Nephron (organoid): Measurements from ENCODE around the gene CHTF18.

Experiments used
- H3K27ac Mint-ChIP-seq, 3 experiments: 2 replicates each; pipeline ENCODE4 v1.8.0; 2020; ENCODE audit warnings: mixed read lengths in 3 of 3, mild to moderate bottlenecking in 2 of 3, moderate library complexity in 1 of 3
- H3K27me3 Mint-ChIP-seq: 2 replicates; pipeline ENCODE4 v1.8.0; 2021; ENCODE audit warnings: low read depth, mild to moderate bottlenecking, moderate library complexity, mixed read lengths
- H3K36me3 Mint-ChIP-seq: 2 replicates; pipeline ENCODE4 v1.8.0; 2020; ENCODE audit warnings: low read depth, mixed read lengths
- H3K4me1 Mint-ChIP-seq: 2 replicates; pipeline ENCODE4 v1.8.0; 2020; ENCODE audit warnings: mixed read lengths
- H3K4me3 Mint-ChIP-seq, 3 experiments: 2 replicates each; pipeline ENCODE4 v1.8.0; 2020; ENCODE audit warnings: mild to moderate bottlenecking in 3 of 3, mixed read lengths in 3 of 3, moderate library complexity in 2 of 3
- H3K9me3 Mint-ChIP-seq: 2 replicates; pipeline ENCODE4 v1.8.0; 2020; ENCODE audit warnings: mixed read lengths
- TF ChIP-seq, protein P1 (sequence below), 3 experiments: fragments of 200-600 bp; sonication (generic); IDR thresholded peaks; one replicate each; pipeline ENCODE4 v1.5.0; 2021; ENCODE audit warnings: antibody characterized with exemption in 3 of 3; ENCODE audit not compliant: unreplicated experiment in 3 of 3

The CHTF18 gene

DNA sequence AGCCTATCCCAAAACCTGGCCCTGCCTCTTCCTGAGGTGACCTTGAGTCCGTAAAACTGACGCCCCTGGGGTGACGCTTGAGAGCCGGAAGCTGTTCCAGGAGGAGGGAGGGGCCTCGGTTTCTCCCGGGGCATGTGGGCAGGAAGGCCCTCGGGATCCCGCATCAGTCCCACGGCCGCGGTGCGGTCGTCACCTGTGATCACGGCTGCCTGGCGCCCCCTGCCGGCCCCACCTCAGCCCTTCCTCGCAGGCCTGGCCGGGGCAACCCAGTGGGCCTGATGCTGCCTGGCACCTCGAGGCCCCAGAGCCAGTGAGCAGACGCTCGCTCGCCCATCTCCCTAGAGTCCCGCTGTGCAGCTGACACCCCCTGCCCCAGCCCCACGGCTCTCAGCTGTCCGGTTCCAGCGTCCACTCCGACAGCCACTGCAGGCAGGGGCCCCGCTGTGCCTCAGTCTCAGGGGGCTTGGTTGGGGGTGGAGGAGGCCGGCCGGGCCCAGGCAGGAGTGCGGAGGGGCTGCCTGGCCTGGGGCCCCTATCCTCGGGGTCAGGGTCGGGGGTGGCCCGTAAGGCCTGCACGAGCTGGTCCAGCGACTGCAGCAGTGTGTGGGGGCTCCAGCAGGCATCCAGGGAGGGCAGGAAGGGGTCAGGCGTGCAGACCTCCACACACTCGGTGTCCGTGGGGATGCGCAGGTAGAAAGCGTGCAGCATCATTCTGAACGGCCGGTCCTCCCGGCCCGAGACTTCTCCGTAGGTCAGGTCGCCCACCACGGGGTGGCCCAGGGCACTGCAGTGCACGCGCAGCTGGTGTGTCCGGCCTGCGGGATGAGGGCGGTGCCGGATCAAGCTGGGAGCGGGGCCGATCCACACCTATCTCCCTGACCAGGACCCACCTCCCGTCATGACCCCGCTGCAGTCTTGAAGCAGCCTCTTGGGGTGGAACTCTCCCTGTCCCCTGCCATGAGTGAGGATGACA is 2.6 kb upstream of the CHTF18 start:
- no peaks in the 10 kb centered on the region for H3K36me3 Mint-ChIP-seq
- H3K27me3 Mint-ChIP-seq = no peaks in the 10 kb centered on the region
- no peaks in the 10 kb centered on the region for H3K4me1 Mint-ChIP-seq
- no peak overlapping the region for H3K27ac Mint-ChIP-seq
- H3K9me3 Mint-ChIP-seq = no peaks in the 10 kb centered on the region
- TF ChIP-seq, protein P1, sequence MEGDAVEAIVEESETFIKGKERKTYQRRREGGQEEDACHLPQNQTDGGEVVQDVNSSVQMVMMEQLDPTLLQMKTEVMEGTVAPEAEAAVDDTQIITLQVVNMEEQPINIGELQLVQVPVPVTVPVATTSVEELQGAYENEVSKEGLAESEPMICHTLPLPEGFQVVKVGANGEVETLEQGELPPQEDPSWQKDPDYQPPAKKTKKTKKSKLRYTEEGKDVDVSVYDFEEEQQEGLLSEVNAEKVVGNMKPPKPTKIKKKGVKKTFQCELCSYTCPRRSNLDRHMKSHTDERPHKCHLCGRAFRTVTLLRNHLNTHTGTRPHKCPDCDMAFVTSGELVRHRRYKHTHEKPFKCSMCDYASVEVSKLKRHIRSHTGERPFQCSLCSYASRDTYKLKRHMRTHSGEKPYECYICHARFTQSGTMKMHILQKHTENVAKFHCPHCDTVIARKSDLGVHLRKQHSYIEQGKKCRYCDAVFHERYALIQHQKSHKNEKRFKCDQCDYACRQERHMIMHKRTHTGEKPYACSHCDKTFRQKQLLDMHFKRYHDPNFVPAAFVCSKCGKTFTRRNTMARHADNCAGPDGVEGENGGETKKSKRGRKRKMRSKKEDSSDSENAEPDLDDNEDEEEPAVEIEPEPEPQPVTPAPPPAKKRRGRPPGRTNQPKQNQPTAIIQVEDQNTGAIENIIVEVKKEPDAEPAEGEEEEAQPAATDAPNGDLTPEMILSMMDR (IDR thresholded peaks at IDR 0.05; ENCODE audit: unreplicated experiment in 3 of 3) = peak; percentile 61 to 72 (median 63)
- H3K4me3 Mint-ChIP-seq = peak overlapping the region; percentile 70 to 85 (median 75)

GRCh38 chr16:787321-787966 is 976 bp upstream of the CHTF18 start:
- Mint-ChIP-seq H3K27ac (no peak overlapping the region), H3K4me3 (peak overlapping the region; percentile 86 to 87 (median 87)), H3K27me3 (no peaks in the 10 kb centered on the region), H3K36me3 (peaks cover 9% of the 10 kb centered on the region), H3K9me3 (no peaks in the 10 kb centered on the region), H3K4me1 (no peaks in the 10 kb centered on the region)
- TF ChIP-seq, protein P1 (IDR thresholded peaks at IDR 0.05; ENCODE audit: unreplicated experiment in 3 of 3) = no peak

DNA sequence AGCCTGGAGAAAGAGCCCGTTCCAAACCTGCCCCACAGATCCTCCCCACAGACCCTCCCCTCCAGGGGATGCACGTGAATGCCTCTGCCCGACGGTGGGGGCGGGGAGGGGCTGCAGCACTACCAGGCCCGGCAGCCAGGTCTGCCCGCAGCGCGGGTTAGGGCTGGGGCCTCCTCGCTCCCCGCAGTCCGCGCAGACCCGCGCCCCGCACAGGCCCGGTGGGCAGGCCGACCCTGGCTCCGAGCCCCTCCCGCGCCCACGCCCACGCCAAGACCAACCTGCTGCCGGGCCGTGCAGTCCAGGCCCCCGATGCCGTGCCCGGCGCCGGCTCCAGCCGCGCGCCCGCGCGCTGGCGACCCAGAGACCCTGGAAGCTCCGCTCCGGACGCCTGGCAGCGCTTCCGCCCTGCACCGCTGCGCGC is 432 bp upstream of the CHTF18 start, which contains the start of gene RPUSD1:
TSS of gene RPUSD1 (minus strand) at position 404 of the 421 bp plus-strand sequence. CDS start 644 bp downstream, outside the sequence.
- TF ChIP-seq, protein P1 (IDR thresholded peaks at IDR 0.05; ENCODE audit: unreplicated experiment in 3 of 3) = no peak
- Mint-ChIP-seq H3K27me3 (no peaks in the 10 kb centered on the region), H3K27ac (no peak within 1 kb of the TSS), H3K9me3 (no peaks in the 10 kb centered on the region), H3K36me3 (peaks cover 9% of the 10 kb centered on the region), H3K4me1 (no peaks in the 10 kb centered on the region), H3K4me3 (peak within 1 kb of the TSS; percentile 86 to 87 (median 87))

- no peaks in the 10 kb centered on the region for H3K9me3 Mint-ChIP-seq
- H3K27me3 Mint-ChIP-seq = no peaks in the 10 kb centered on the region
- TF ChIP-seq, protein P1 (IDR thresholded peaks at IDR 0.05; ENCODE audit: unreplicated experiment in 3 of 3) = no peak
- H3K27ac Mint-ChIP-seq = no peak overlapping the region
- no peaks in the 10 kb centered on the region for H3K4me1 Mint-ChIP-seq
- peak overlapping the region; percentile 4 to 77 (median 11) for H3K4me3 Mint-ChIP-seq
- peaks cover 9% of the 10 kb centered on the region for H3K36me3 Mint-ChIP-seq
Observed at GRCh38 chr16:789191-789850, 901 bp downstream of the CHTF18 start.

GRCh38 chr16:790086-790485 is 1.7 kb downstream of the CHTF18 start:
- Mint-ChIP-seq H3K9me3 (no peaks in the 10 kb centered on the region), H3K36me3 (peaks cover 9% of the 10 kb centered on the region), H3K27me3 (no peaks in the 10 kb centered on the region), H3K27ac (no peak overlapping the region), H3K4me1 (no peaks in the 10 kb centered on the region), H3K4me3 (peak overlapping the region; percentile 72 to 77 (median 77))
- TF ChIP-seq, protein P1 (IDR thresholded peaks at IDR 0.05; ENCODE audit: unreplicated experiment in 3 of 3) = no peak
